GM12878 (cell line): ENCODE results near the gene FOXR1. TPM values are rescaled to one million over a fixed set of nuclear protein-coding genes. Genes with fewer than 3 reads are reported as not detected.

Experiments used
- E2F4 ChIP-seq: IDR thresholded peaks from 2 replicates; pipeline ENCODE4 v1.6.1; 2012; ENCODE audit warnings: low read depth, low read length, improper control_type of control experiment
- EP300 ChIP-seq, 2 experiments: fragments of 150-350 bp in 1 of 2; IDR thresholded peaks; 2 replicates each; pipeline ENCODE4 v1.6.1; 2011 to 2012; ENCODE audit warnings: low read depth in 2 of 2, low read length in 2 of 2, borderline replicate concordance in 1 of 2, improper control_type of control experiment in 1 of 2, inconsistent platforms in 1 of 2; ENCODE audit not compliant: control insufficient read depth in 1 of 2
- HCFC1 ChIP-seq: fragments of 150-350 bp; IDR thresholded peaks from 2 replicates; pipeline ENCODE4 v1.6.1; 2014; ENCODE audit warnings: low read length
- IKZF1 ChIP-seq: fragments of 450-650 bp; conservative IDR thresholded peaks from 2 replicates; pipeline ENCODE4 v1.6.1; 2017; ENCODE audit warnings: antibody characterized with exemption, mild to moderate bottlenecking
- MXI1 ChIP-seq: fragments of 150-350 bp; IDR thresholded peaks from 2 replicates; pipeline ENCODE4 v1.6.1; 2011; ENCODE audit warnings: low read depth, mild to moderate bottlenecking, inconsistent platforms, low read length, improper control_type of control experiment
- PAX5 ChIP-seq: IDR thresholded peaks from 2 replicates; pipeline ENCODE4 v1.6.1; 2011; ENCODE audit warnings: low read depth, low read length, borderline replicate concordance
- PKNOX1 ChIP-seq: fragments of 450-650 bp; IDR thresholded peaks from 2 replicates; pipeline ENCODE4 v1.6.1; 2016; ENCODE audit warnings: mild to moderate bottlenecking
- RAD21 ChIP-seq: IDR thresholded peaks from 2 replicates; pipeline ENCODE4 v1.6.1; 2011; ENCODE audit warnings: mild to moderate bottlenecking, low read depth, low read length, moderate library complexity; ENCODE audit not compliant: insufficient read depth
- RELA ChIP-seq: fragments of 450-650 bp; IDR thresholded peaks from 2 replicates; pipeline ENCODE4 v1.8.0; 2014; ENCODE audit warnings: borderline replicate concordance; ENCODE audit not compliant: partially characterized antibody
- STAT1 ChIP-seq: fragments of 450-650 bp; conservative IDR thresholded peaks from 2 replicates; pipeline ENCODE4 v1.6.1; 2014; ENCODE audit warnings: antibody characterized with exemption, mild to moderate bottlenecking
- TARDBP ChIP-seq: IDR thresholded peaks from 2 replicates; pipeline ENCODE4 v1.6.1; 2016; ENCODE audit warnings: borderline replicate concordance
- USF2 ChIP-seq: IDR thresholded peaks from 2 replicates; pipeline ENCODE4 v1.6.1; 2011; ENCODE audit warnings: low read depth, low read length, improper control_type of control experiment, borderline replicate concordance
- ZNF274 ChIP-seq: IDR thresholded peaks from one replicate; pipeline ENCODE4 v1.8.0; 2011; ENCODE audit not compliant: insufficient read length, insufficient read depth
- ZNF687 ChIP-seq: fragments of 450-650 bp; IDR thresholded peaks from 2 replicates; pipeline ENCODE4 v1.6.1; 2017; ENCODE audit warnings: mild to moderate bottlenecking, moderate library complexity
- polyA plus RNA-seq, 11 experiments: library from polyadenylated mRNA; depleted of rRNA in 4 of 11; unstranded in 6 of 11; stranded (reverse) in 5 of 11; fragments of >200 nt; fragmentation: Nextera tagmentation in 4 of 11; fragmentation: Illumina TruSeq in 1 of 11; extraction: Ambion mirVana in 4 of 11; extraction: Trizol in 1 of 11; gene quantifications; 1 replicate in 1 of 11; 2 replicates in 10 of 11; pipeline versions ENCODE4 v1.2.1 to v1.2.3, GENCODE V29; 2011 to 2016; ENCODE audit warnings: inconsistent platforms in 2 of 11, missing spikeins in 2 of 11, low read depth in 1 of 11
- total RNA-seq, 4 experiments: library from RNA; depleted of rRNA in 3 of 4; stranded (reverse); fragments of >200 nt in 3 of 4; fragmentation: Illumina TruSeq in 1 of 4; extraction: Trizol in 1 of 4; gene quantifications; 2 replicates each; pipeline versions ENCODE4 v1.2.1 to v1.2.3, GENCODE V29; 2013 to 2021

FOXR1 gene
- total and polyA plus RNA-seq, 10 of the 15 experiments (the other 5 are each of a cell fraction or from before 2014, with no cell fraction given), result not detected

- TF ChIP-seq ZNF687 (no peak), HCFC1 (peak; percentile 83), PKNOX1 (no peak), ZNF274 (no peak), EP300 (IDR thresholded peaks at IDR 0.05; ENCODE audit: borderline replicate concordance in 1 of 2, control insufficient read depth in 1 of 2, low read depth in 2 of 2, low read length in 2 of 2) (no peak), STAT1 (no peak), RELA (no peak), E2F4 (no peak), PAX5 (peak; percentile 91), USF2 (no peak), IKZF1 (peak; percentile 55), TARDBP (no peak), MXI1 (0 out of 2 replicates have a peak, but pooled peaks have one; percentile 12), RAD21 (no peak)
- TF ChIP-seq, all 136 proteins: peak for 16
Measured at GRCh38 chr11:118924591-118925585, 46.7 kb upstream of the FOXR1 start (continued).
